Endothelial cell of umbilical vein (primary cell): ENCODE data around the gene IFIT1B. TPM values are rescaled to one million over a fixed set of nuclear protein-coding genes. Genes with fewer than 3 reads are reported as not detected.

Source experiments
- BruUV-seq: library from RNA; stranded (reverse); fragments of 400-500 nt; replicated peaks from 2 replicates; lab custom pipeline; 2021; lab: Mats Ljungman, UMichigan
- CTCF ChIA-PET: fragments of 300-600, 350-600 bp; sonication (Branson Sonifier 250); formaldehyde crosslinking; loops from one replicate; lab custom pipeline; 2021; ENCODE audit warnings: antibody characterized with exemption, inconsistent platforms; lab: Charles Lee
- POLR2A ChIA-PET: fragments of 300-600, 350-600 bp; sonication (Branson Sonifier 250); formaldehyde crosslinking; loops from one replicate; lab custom pipeline; 2021; ENCODE audit warnings: antibody characterized with exemption, inconsistent platforms; lab: Charles Lee
- DNase-seq: peaks from one replicate; pipeline ENCODE4 v3.0.0-alpha.2; 2011; ENCODE audit warnings: low read depth, low spot score
- FAIRE-seq: peaks from 2 replicates; lab custom pipeline; 2011; peaks lifted over from hg19 to GRCh38; lab: Jason Lieb, UNC
- H2AFZ ChIP-seq: 2 replicates; pipeline ENCODE4 v1.6.0; 2012; ENCODE audit warnings: low read depth, low read length, control low read depth, inconsistent platforms
- H3K27ac ChIP-seq: 2 replicates; pipeline ENCODE4 v1.5.1; 2011; ENCODE audit warnings: low read depth, mild to moderate bottlenecking, control low read depth, low read length, moderate library complexity; ENCODE audit not compliant: insufficient read depth
- H3K27me3 ChIP-seq, 2 experiments: 2 replicates each; pipeline versions ENCODE4 v1.6.0 to v1.6.1; 2011; ENCODE audit warnings: low read length in 2 of 2, mixed read lengths in 1 of 2; ENCODE audit not compliant: control insufficient read depth in 2 of 2, insufficient read depth in 2 of 2
- H3K36me3 ChIP-seq, 2 experiments: 2 replicates in 1 of 2; 3 replicates in 1 of 2; pipeline ENCODE4 v1.5.1; 2011; ENCODE audit warnings: low read length in 2 of 2, mild to moderate bottlenecking in 1 of 2, moderate library complexity in 1 of 2; ENCODE audit not compliant: control insufficient read depth in 2 of 2, insufficient read depth in 2 of 2; ENCODE audit errors: extremely low read depth in 1 of 2
- H3K4me1 ChIP-seq: 3 replicates; pipeline ENCODE4 v1.5.1; 2011; ENCODE audit warnings: mild to moderate bottlenecking, low read length; ENCODE audit not compliant: control insufficient read depth, insufficient read depth; ENCODE audit errors: extremely low read depth
- H3K4me2 ChIP-seq: 2 replicates; pipeline ENCODE4 v1.6.1; 2011; ENCODE audit warnings: low read length, control low read depth, mixed read lengths; ENCODE audit not compliant: insufficient read depth
- H3K4me3 ChIP-seq, 3 experiments: fragments of 200-600 bp in 1 of 3; sonication (generic), shearing (Covaris generic) in 1 of 3; replicated peaks in 1 of 3; 2 replicates each; pipeline ENCODE4 v1.5.1; 2011 to 2016; ENCODE audit warnings: control low read depth in 3 of 3, low read length in 3 of 3, mild to moderate bottlenecking in 2 of 3, inconsistent platforms in 1 of 3, low read depth in 1 of 3, moderate library complexity in 1 of 3; ENCODE audit not compliant: insufficient read depth in 1 of 3
- H3K79me2 ChIP-seq: 2 replicates; pipeline ENCODE4 v1.6.0; 2012; ENCODE audit warnings: low read length, inconsistent platforms; ENCODE audit not compliant: control insufficient read depth, insufficient read depth
- H3K9ac ChIP-seq: replicated peaks from 2 replicates; pipeline ENCODE3; 2011; ENCODE audit warnings: low read length, control low read depth; ENCODE audit not compliant: insufficient read depth; ENCODE audit errors: extremely low read depth
- H3K9me1 ChIP-seq: replicated peaks from 3 replicates; pipeline ENCODE4 v1.6.0; 2011; ENCODE audit warnings: mild to moderate bottlenecking, low read length; ENCODE audit not compliant: control insufficient read depth, insufficient read depth; ENCODE audit errors: extremely low read depth
- H3K9me3 ChIP-seq: replicated peaks from 2 replicates; pipeline ENCODE4 v1.5.1; 2012; ENCODE audit warnings: low read length, inconsistent platforms; ENCODE audit not compliant: control insufficient read depth, insufficient read depth
- H4K20me1 ChIP-seq: replicated peaks from 2 replicates; pipeline ENCODE3; 2011; ENCODE audit warnings: mild to moderate bottlenecking, low read length; ENCODE audit not compliant: control insufficient read depth, insufficient read depth; ENCODE audit errors: extremely low read depth
- CTCF ChIP-seq, 2 donors: IDR thresholded peaks; 1 replicate in 1 of 2; 2 replicates in 1 of 2; pipeline ENCODE4 v1.5.1; 2011; ENCODE audit warnings: low read length in 2 of 2, mild to moderate bottlenecking in 2 of 2, moderate library complexity in 2 of 2, control low read depth in 1 of 2, inconsistent platforms in 1 of 2, low read depth in 1 of 2; ENCODE audit not compliant: insufficient read depth in 1 of 2; ENCODE audit errors: extremely low read depth in 1 of 2
- EZH2 ChIP-seq: IDR thresholded peaks from 2 replicates; pipeline ENCODE4 v1.6.1; 2012; ENCODE audit warnings: borderline replicate concordance, low read depth, mild to moderate bottlenecking, moderate library complexity, low read length, inconsistent platforms; ENCODE audit not compliant: severe bottlenecking
- GATA2 ChIP-seq: IDR thresholded peaks from 2 replicates; pipeline ENCODE4 v1.7.0; 2011; ENCODE audit warnings: low read depth, mild to moderate bottlenecking, moderate library complexity, mixed read lengths, low read length; ENCODE audit not compliant: insufficient read length, insufficient read depth
- MAX ChIP-seq: IDR thresholded peaks from 2 replicates; pipeline ENCODE4 v1.6.1; 2011; ENCODE audit not compliant: insufficient read depth, insufficient read length
- MYC ChIP-seq: IDR thresholded peaks from one replicate; pipeline ENCODE4 v1.6.1; 2011; ENCODE audit warnings: mild to moderate bottlenecking, low read depth, low read length
- POLR2A ChIP-seq: IDR thresholded peaks from 2 replicates; pipeline ENCODE4 v1.6.1; 2012; ENCODE audit warnings: low read depth, mild to moderate bottlenecking, control low read depth, low read length
- POLR2AphosphoS5 ChIP-seq: IDR thresholded peaks from 2 replicates; pipeline ENCODE4 v1.6.1; 2012; ENCODE audit warnings: low read depth, mild to moderate bottlenecking, control low read depth, low read length, moderate library complexity; ENCODE audit not compliant: insufficient read depth
- dilution Hi-C: fragments of 300-500 bp; cut with MboI; formaldehyde crosslinking; loops from one replicate; pipeline ENCODE4 v1.15.0; 2019; ENCODE audit warnings: low sequenced_read_pairs; ENCODE audit not compliant: extremely low pct_ligation_motif_present
- intact Hi-C: fragments of 100-400 bp; cut with micrococcal nuclease; formaldehyde crosslinking; loops from one replicate; pipeline ENCODE4 v1.10.0; 2022
- polyA plus RNA-seq, 4 experiments: library from polyadenylated mRNA; depleted of rRNA in 3 of 4; stranded (reverse) in 3 of 4; unstranded in 1 of 4; fragments of >200 nt; gene quantifications; 2 replicates each; pipeline versions ENCODE4 v1.2.1 to v1.2.3, GENCODE V29; 2011 to 2012; ENCODE audit warnings: missing spikeins in 1 of 4
- total RNA-seq: library from RNA; stranded (reverse); gene quantifications from 2 replicates; pipeline ENCODE4 v1.2.3, GENCODE V29; 2021

The IFIT1B gene
- total and polyA plus RNA-seq, 2 donors (not counting 3 experiments of a cell fraction or from before 2014, with no cell fraction given): not detected

- H3K4me2 ChIP-seq: no peak overlapping the region
- no peaks in the 10 kb centered on the region for H3K9me1 ChIP-seq
- dilution Hi-C loops (no loop called here), intact Hi-C loops (loop anchor here (5.0 kb wide), 1 partner anchor 71 kb away; no protein-coding TSS in a partner anchor)
- H3K36me3 ChIP-seq: no peaks in the 10 kb centered on the region
- H3K79me2 ChIP-seq: no peaks in the 10 kb centered on the region
- peaks cover 0 to 5% of the 10 kb centered on the region in 2 experiments for H3K27me3 ChIP-seq
- TSS peak; percentile 34 for BruUV-seq
- H3K4me3 ChIP-seq: no peak overlapping the region
- H3K9ac ChIP-seq: no peak overlapping the region
- H3K27ac ChIP-seq: no peak overlapping the region
- no peak for FAIRE-seq
- CTCF ChIA-PET: no interaction called here
- POLR2A ChIA-PET: no interaction called here
- peaks cover 13% of the 10 kb centered on the region for H3K4me1 ChIP-seq
- TF ChIP-seq POLR2A (no peak), MYC (no peak), POLR2AphosphoS5 (no peak), EZH2 (no peak), GATA2 (no peak), MAX (no peak), CTCF (IDR thresholded peaks at IDR 0.05; ENCODE audit: extremely low read depth in 1 of 2, insufficient read depth in 1 of 2, low read depth in 1 of 2, low read length in 2 of 2) (no peak)
- peak; percentile 75 for DNase-seq
- no peak overlapping the region for H2AFZ ChIP-seq
- H3K9me3 ChIP-seq: no peaks in the 10 kb centered on the region
- no peaks in the 10 kb centered on the region for H4K20me1 ChIP-seq
Measured at GRCh38 chr10:89347701-89348457, 30.0 kb upstream of the IFIT1B start.
